ENCODE measurements around the gene STOM.

DNA sequence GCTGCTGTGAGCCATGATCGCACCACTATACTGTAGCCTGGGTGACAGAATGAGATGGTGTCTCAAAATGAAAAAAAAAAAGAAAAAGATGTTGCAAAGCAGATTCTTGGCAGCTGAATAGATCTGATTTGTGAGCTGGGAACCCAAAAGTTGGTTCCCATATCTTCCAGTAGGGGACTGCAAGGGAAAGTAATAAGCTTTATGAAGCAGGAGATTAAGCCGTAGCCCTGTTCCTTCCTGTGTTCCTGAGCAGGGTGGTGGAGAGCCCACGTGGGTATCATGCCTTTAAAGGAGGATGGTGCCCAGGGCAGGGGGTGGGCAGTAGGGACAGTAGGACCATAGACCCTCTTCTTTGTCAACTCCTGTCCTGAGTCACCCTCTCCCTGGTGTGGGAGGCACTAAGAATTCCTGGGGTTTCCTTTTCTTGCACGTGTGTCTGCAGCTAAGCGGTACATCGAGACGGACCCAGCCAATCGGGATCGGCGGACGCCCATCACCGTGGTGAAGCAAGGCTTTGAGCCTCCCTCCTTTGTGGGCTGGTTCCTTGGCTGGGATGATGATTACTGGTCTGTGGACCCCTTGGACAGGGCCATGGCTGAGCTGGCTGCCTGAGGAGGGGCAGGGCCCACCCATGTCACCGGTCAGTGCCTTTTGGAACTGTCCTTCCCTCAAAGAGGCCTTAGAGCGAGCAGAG is 37.9 kb downstream of the STOM start:
- TF ChIP-seq, protein P1, sequence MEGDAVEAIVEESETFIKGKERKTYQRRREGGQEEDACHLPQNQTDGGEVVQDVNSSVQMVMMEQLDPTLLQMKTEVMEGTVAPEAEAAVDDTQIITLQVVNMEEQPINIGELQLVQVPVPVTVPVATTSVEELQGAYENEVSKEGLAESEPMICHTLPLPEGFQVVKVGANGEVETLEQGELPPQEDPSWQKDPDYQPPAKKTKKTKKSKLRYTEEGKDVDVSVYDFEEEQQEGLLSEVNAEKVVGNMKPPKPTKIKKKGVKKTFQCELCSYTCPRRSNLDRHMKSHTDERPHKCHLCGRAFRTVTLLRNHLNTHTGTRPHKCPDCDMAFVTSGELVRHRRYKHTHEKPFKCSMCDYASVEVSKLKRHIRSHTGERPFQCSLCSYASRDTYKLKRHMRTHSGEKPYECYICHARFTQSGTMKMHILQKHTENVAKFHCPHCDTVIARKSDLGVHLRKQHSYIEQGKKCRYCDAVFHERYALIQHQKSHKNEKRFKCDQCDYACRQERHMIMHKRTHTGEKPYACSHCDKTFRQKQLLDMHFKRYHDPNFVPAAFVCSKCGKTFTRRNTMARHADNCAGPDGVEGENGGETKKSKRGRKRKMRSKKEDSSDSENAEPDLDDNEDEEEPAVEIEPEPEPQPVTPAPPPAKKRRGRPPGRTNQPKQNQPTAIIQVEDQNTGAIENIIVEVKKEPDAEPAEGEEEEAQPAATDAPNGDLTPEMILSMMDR (IDR thresholded peaks at IDR 0.05) = peak; percentile 47
- TF ChIP-seq EZH2phosphoT487 (IDR thresholded peaks at IDR 0.05; ENCODE audit: borderline replicate concordance, low read depth) (no peak), RFX5 (IDR thresholded peaks at IDR 0.05; ENCODE audit: low read length) (no peak), RAD21 (IDR thresholded peaks at IDR 0.05; ENCODE audit: low read length) (no peak)
